PC-3 (cell line): ENCODE data around the gene CELF5.

Source experiments
- EZH2 ChIP-seq: fragments of 300-600 bp; sonication (generic); IDR thresholded peaks from one replicate; pipeline ENCODE4 v1.6.1; 2017; ENCODE audit warnings: antibody characterized with exemption, mild to moderate bottlenecking, low read length; ENCODE audit not compliant: unreplicated experiment
- TF ChIP-seq, protein P1 (sequence below): fragments of 300-600 bp; sonication (generic); conservative IDR thresholded peaks from 2 replicates; pipeline ENCODE4 v1.5.1; 2017; ENCODE audit warnings: antibody characterized with exemption, low read depth, mild to moderate bottlenecking, low read length

DNA sequence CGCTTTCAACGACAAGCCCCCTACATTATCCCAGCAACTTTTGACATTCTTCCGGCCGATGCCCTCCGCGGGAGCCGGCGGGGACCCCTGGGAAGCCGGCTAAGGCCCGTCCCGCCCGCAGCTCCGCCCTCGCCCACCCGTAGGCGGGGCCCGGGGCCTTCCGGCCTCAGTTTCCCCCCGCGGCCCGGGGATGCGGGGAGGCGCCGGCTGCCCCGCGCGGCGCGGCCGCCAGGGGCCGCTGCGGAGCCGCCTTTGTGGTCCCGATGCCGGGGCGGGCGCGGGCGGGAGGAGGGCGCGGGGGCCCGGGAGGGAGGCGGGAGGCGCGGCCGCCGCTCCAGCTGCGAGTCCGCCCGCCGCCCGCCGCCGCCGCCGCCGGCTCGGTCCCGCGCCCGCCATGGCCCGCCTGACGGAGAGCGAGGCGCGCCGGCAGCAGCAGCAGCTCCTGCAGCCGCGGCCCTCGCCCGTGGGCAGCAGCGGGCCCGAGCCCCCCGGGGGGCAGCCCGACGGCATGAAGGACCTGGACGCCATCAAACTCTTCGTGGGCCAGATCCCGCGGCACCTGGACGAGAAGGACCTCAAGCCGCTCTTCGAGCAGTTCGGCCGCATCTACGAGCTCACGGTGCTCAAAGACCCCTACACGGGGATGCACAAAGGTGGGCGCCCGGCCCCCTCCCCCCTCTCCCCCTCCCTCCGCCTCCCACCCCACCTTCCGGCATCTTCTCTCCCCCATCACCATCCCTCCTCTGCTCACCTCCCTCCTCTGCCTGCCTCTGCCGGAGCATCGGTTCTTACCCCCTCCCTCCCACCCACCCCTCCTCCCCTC is at the start of gene CELF5:
- TF ChIP-seq, protein P1, sequence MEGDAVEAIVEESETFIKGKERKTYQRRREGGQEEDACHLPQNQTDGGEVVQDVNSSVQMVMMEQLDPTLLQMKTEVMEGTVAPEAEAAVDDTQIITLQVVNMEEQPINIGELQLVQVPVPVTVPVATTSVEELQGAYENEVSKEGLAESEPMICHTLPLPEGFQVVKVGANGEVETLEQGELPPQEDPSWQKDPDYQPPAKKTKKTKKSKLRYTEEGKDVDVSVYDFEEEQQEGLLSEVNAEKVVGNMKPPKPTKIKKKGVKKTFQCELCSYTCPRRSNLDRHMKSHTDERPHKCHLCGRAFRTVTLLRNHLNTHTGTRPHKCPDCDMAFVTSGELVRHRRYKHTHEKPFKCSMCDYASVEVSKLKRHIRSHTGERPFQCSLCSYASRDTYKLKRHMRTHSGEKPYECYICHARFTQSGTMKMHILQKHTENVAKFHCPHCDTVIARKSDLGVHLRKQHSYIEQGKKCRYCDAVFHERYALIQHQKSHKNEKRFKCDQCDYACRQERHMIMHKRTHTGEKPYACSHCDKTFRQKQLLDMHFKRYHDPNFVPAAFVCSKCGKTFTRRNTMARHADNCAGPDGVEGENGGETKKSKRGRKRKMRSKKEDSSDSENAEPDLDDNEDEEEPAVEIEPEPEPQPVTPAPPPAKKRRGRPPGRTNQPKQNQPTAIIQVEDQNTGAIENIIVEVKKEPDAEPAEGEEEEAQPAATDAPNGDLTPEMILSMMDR, result no peak; the same call in 1 of the 2 replicates
- no peak for TF ChIP-seq EZH2
